ENCODE results near the gene WDR81.

GRCh38 chr17:1735834-1736347 is 11.4 kb downstream of the WDR81 start:
- TF ChIP-seq CTCF (IDR thresholded peaks at IDR 0.05) (no peak), POLR2A (IDR thresholded peaks at IDR 0.05) (no peak)

All from adrenal gland (tissue), 5 donors.